ENCODE data around the gene TEX22. TPM values are rescaled to one million over a fixed set of nuclear protein-coding genes. Genes with fewer than 3 reads are reported as not detected.

TEX22 gene
- total RNA-seq, 1 donor from 2014 or later = 3.8 TPM

DNA sequence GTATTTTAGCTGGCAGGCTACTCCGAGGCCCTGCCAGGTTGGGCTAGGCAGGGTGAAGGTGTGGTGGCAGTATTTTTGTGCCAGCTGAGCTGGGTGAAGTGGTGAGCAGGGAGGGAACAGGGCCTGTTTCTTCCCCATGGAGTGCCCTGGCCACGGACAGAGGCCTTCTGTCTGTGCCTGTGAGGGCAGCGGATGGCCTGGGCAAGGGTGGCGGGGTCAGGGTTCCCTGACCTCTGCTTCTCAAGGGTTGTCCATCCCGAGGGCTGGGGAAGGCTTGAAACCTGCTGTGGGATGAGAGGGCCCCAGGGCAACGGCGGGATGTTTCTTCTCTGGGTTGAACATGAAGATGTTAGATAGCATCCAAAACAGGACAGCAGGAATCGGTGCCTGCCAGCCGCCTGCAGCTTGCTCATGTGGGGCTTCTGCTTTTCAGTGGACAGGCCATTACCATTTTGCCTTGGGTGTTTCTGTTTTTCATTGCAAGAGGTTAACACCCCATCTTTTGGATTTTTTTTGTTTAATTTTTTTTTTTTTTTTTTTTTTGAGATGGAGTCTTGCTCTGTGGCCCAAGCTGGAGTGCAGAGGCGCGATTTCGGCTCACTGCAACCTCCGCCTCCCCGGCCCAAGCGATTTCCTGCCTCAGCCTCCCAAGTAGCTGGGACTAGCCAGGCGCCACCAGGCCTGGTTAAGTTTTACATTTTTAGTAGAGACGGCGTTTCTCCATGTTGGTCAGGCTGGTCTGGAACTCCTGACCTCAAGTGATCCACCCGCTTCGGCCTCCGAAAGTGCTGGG, 24.6 kb downstream of the TEX22 start:
- no peak overlapping the region for H3K27ac ChIP-seq
- no peaks in the 10 kb centered on the region for H3K27me3 ChIP-seq (ENCODE audit: low read depth)
- intact Hi-C loops (cut with DNase I) = no loop called here
- H3K4me3 ChIP-seq = no peak overlapping the region
- H3K36me3 ChIP-seq = no peaks in the 10 kb centered on the region
- H3K4me1 ChIP-seq = peaks cover 35% of the 10 kb centered on the region
- no peaks in the 10 kb centered on the region for H3K9me3 ChIP-seq
- no peak for DNase-seq
- TF ChIP-seq, protein P1, sequence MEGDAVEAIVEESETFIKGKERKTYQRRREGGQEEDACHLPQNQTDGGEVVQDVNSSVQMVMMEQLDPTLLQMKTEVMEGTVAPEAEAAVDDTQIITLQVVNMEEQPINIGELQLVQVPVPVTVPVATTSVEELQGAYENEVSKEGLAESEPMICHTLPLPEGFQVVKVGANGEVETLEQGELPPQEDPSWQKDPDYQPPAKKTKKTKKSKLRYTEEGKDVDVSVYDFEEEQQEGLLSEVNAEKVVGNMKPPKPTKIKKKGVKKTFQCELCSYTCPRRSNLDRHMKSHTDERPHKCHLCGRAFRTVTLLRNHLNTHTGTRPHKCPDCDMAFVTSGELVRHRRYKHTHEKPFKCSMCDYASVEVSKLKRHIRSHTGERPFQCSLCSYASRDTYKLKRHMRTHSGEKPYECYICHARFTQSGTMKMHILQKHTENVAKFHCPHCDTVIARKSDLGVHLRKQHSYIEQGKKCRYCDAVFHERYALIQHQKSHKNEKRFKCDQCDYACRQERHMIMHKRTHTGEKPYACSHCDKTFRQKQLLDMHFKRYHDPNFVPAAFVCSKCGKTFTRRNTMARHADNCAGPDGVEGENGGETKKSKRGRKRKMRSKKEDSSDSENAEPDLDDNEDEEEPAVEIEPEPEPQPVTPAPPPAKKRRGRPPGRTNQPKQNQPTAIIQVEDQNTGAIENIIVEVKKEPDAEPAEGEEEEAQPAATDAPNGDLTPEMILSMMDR (IDR thresholded peaks at IDR 0.05) = no peak
- peak in 1 of 2 donors; percentile 16 for ATAC-seq

DNA sequence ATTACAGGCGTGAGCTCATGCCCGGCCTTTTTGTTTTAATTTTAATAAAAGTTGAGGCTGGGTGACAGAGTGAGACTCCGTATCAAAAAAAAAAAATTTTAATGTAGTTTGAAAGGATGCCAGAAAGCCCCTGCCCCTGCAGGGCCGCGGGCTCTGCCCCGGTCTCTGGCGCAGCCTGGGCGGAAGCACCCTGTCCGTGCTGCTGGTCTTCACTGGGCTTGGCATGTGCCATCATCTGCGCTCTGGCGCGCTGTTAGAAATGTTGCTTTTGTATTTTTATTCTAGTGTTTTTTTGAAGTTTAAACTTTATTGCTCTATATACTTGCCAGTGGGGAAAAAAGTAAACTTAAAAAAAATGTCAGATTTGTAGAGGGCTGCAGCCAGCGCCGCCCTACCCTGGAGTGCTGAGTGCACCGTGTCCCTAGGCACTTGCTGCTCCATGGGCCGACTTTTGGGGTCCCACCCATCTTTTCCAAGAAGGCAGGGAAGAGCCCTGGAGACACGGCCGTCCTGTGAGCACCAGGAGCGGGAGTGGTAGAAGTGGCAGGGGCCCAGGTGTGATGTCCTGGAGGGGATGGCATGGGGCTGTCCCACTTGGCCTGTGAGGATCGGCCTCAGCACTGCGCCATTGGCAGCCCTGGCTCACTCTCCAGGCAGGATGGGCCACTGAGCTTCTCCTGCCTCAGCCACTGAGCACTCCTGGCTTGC, 25.3 kb downstream of the TEX22 start:
- intact Hi-C loops (cut with DNase I) = no loop called here
- H3K9me3 ChIP-seq = no peaks in the 10 kb centered on the region
- no peak overlapping the region for H3K4me3 ChIP-seq
- peaks cover 33% of the 10 kb centered on the region for H3K4me1 ChIP-seq
- no peaks in the 10 kb centered on the region for H3K36me3 ChIP-seq
- ATAC-seq = no peak
- no peak for DNase-seq
- no peaks in the 10 kb centered on the region for H3K27me3 ChIP-seq (ENCODE audit: low read depth)
- H3K27ac ChIP-seq = no peak overlapping the region
- TF ChIP-seq, protein P1 (IDR thresholded peaks at IDR 0.05) = no peak

DNA sequence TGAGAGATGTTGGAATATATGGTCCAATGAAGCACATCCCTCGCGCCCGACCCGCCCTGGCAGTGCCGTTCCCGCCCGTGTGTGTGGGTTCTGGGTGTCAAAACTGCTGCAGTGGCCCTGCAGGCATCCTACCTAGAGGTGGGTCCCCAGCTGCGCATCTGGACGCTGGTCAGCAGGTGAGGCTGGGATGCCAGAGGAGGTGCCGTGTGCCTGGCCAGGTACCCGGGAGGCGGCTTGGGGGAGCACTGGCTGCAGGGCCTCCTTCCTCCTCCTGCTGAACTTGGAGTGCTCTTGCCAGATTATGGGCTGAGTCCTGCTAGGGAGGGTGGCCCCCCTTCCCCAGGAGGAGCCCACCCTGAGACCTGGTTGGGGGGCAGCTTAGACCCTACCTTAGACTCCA, 26.5 kb downstream of the TEX22 start:
- Histone ChIP-seq H3K36me3 (no peaks in the 10 kb centered on the region), H3K9me3 (no peaks in the 10 kb centered on the region), H3K27ac (no peak overlapping the region), H3K4me1 (peaks cover 25% of the 10 kb centered on the region), H3K27me3 (ENCODE audit: low read depth) (no peaks in the 10 kb centered on the region), H3K4me3 (no peak overlapping the region)
- DNase-seq (no peak), ATAC-seq (no peak)
- intact Hi-C loops (cut with DNase I) = no loop called here
- TF ChIP-seq, protein P1 (IDR thresholded peaks at IDR 0.05) = no peak

DNA sequence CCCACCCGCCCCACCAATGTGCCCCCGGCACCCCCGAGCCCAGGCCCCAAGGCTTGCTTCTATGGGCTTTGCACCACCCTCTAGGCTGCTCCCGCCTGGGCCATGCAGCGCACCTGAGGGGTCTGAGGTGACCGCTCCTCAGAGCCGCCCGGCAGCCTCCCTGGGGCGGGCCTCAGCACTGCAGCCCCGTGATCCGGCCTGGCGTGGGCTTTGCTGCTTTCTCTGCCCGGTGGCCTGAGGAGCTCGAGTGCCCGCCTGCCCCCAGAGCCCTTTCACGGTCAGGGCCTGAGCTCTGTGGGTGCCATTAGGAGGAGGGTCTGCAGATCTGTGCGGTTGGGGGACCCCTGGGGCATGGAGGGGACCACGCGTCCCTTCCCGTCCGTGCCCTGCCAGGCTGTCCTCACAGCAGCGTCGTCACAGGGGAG, 27.5 kb downstream of the TEX22 start:
- peaks cover 27% of the 10 kb centered on the region for H3K4me1 ChIP-seq
- no peak for DNase-seq
- TF ChIP-seq, protein P1 (IDR thresholded peaks at IDR 0.05) = no peak
- H3K9me3 ChIP-seq = no peaks in the 10 kb centered on the region
- no peaks in the 10 kb centered on the region for H3K36me3 ChIP-seq
- no peak overlapping the region for H3K27ac ChIP-seq
- intact Hi-C loops (cut with DNase I) = no loop called here
- no peaks in the 10 kb centered on the region for H3K27me3 ChIP-seq (ENCODE audit: low read depth)
- no peak overlapping the region for H3K4me3 ChIP-seq
- ATAC-seq = no peak

DNA sequence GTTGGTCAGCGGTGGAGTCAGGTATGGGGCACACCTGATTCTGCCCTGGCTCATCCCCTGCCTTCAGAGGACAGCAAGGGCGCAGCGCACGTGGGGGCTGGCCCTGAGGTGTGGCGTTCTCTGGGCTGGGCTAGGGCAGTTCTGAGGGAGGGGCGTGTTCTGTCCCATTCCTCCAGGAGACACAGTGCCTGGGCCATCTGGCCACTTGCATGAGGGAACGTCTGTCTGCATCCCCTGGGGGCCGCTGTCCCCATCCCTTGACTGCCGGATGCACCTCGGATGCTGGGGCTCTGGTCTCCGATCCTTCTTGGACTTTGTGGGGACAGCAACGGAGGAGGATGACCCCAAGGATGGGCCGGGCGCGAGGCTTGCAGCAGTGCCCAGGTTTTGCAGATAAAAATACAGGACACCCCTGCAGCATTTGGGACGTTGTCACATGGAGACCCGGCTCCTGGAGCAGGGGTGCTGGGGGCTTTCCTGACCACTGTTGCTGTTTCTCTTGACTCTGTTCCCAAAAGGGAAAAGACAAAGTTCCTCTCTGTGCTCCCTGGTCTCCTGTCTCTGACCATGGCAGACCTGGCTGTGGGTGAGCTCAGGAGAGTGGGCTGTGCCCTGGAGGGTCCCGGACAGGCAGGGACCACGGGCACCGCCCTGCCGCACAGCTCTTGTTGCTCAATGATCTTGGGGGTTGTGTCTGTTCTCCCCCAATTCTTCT, 28.2 kb downstream of the TEX22 start:
- peaks cover 22% of the 10 kb centered on the region for H3K4me1 ChIP-seq
- no peak for DNase-seq
- H3K36me3 ChIP-seq = no peaks in the 10 kb centered on the region
- no peaks in the 10 kb centered on the region for H3K9me3 ChIP-seq
- intact Hi-C loops (cut with DNase I) = no loop called here
- H3K27me3 ChIP-seq (ENCODE audit: low read depth) = no peaks in the 10 kb centered on the region
- TF ChIP-seq, protein P1 (IDR thresholded peaks at IDR 0.05) = no peak
- ATAC-seq = no peak
- H3K27ac ChIP-seq = no peak overlapping the region
- H3K4me3 ChIP-seq = no peak overlapping the region

All from lower lobe of right lung (tissue), 2 donors.